GM21528 (cell line): ENCODE data around the gene RPTOR.
"Not testable (repeated sequence)": the region's sequence is repeated elsewhere in the genome, so short reads cannot be mapped to it uniquely, and the experiment has no call there.

Experiments
- ATAC-seq: cut with Tn5 transposase; IDR thresholded peaks from one replicate; pipeline ENCODE4 v1.9.1; 2021; ENCODE audit warnings: mild to moderate bottlenecking, moderate library complexity; ENCODE audit not compliant: unreplicated experiment, low FRiP score

Gene RPTOR

DNA sequence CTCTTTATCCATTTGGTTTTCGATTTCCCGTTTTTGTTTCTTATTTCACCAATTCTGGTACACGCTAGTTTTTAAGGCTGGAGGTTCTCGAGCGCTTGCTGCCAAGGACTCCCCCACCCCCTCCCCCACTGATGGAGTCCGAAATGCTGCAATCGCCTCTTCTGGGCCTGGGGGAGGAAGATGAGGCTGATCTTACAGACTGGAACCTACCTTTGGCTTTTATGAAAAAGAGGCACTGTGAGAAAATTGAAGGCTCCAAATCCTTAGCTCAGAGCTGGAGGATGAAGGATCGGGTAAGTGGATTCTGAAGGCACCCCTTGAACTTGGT, 825 bp downstream of the RPTOR start:
- no peak for ATAC-seq

DNA sequence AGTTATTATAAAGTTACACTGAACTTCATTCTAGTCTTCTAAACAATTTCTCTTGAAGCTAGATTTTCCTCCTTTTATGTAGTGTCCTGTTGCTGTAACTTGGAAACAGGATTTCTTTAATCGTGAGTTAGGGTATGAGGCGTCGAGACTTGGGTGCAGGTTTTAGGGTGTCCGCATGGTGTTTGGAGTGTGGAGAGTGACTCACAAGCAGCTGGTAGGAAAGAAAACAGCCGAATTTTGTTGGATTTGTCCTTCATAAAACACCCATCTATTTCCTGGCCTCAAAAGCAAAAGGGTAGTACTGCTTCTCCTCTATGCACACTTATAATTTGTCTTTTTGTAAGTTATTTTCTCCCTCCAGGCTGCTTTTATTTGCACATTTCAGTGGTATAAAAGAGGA, 1.6 kb downstream of the RPTOR start:
- ATAC-seq: no peak

DNA sequence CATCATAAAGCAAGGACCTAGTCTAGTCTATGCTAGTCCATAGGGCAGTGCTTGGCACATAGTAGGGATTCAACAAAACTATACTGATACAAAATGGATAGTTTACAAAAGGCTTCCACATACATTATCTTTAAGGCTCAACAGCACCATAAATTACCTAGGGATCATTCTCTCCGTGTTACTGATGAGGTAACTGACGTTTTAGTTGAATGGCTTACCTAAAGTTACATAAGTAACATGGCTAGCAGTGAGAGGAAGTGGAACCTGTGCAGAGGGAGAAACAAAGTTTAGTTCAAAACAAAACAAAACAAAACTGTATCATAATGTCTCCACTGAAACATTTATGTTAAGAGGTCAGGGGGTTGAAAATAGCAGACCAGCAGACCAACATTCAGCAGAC, 7.9 kb downstream of the RPTOR start:
- ATAC-seq: no peak

DNA sequence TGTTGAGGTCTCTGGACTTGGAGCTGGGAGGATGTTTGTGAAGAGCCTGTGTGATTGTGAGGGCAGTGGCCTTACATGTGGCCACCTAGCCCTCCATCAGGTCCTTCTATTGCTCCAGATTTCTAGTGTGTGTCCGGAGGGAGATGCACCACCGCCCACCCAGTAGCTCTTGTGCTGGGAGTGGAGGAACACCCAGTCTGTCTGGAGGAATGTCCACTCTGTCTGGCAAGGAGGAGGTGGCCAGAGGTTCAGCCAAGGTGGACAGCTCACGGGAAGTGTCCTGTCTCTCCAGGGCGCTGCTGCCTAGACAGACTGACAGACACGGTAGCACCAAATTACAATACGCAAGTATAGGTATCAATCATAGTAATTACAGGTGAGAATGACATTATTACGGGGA, 10.6 kb downstream of the RPTOR start:
- no peak for ATAC-seq

DNA sequence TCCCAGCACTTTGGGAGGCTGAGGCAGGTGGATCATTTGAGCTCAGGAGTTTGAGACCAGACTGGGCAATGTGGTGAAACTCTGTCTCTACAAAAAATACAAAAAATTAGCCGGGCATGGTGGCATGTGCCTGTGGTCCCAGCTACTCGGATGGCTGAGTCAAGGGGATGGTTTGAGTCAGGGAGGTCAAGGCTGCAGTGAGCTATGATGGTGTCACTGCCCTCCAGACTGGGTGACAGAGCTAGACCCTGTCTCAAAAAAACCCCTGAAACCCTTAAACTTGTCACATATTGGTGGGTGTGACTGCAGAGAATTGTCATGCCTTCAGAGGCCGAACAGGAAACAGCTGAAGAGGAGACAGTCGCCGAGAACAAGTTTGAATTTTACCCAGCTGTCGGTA, 13.4 kb downstream of the RPTOR start:
- no peak for ATAC-seq

DNA sequence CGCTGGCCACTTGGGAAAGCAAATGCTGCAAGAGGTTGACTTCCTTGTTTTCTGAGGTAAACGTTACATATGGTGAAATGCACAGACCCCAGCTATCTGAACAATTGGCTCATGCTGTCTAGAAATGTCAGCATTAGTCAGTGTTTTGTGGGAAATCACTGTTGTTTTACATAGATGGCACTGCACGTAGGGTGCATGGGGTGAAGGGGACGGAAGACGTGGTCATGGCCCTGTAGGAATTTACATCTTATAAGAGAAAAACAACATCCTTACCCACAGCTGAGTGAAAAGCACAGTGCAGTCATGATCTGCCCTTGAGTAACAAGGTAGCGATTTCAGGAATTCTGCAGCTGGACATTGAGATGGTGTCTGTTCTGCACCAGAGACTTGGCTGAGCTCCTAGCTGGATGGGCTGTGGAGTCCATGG, 15.2 kb downstream of the RPTOR start:
- ATAC-seq: no peak

DNA sequence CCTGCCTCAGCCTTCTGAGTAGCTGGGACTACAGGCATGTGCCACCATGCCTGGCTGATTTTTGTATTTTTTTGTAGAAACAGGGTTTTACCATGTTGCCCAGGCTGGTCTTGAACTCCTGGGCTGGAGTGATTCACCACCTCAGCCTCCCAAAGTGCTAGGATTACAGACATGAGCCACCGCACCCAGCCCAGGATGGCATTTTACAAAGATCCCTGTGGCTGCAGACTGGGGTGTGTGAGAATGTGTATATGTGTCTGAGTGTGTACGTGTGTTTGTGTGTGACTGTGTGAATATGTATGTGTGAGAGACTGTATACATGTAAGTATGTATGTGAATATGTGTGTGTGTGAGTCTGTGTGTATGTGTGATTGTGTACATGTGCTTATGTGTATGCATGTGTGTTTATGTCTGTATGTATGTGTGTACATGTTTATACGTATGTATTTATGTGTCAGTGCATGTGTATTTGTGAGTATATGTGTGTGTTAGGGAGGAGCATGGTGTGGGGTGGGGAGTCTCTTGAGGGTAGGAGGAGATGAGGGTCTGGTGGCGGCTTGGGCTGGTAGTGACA, 17.0 kb downstream of the RPTOR start:
- no peak for ATAC-seq

DNA sequence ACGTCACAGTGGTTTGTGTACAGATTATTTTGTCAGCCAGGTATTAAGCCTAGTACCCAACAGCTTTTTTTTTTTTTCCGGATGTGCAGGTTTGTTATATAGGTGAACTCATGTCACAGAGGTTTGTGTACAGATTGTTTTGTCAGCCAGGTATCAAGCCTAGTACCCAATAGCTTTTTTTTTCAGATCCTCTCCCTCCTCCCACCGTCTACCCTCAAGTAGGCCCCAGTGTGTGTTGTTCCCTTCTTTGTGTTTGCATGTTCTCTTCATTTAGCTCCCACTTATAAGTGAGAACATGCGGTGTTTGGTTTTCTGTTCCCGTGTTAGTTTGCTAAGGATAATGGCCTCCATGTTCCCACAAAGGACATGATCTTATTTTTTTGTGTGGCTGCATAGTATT, 19.9 kb downstream of the RPTOR start:
- ATAC-seq: no peak

DNA sequence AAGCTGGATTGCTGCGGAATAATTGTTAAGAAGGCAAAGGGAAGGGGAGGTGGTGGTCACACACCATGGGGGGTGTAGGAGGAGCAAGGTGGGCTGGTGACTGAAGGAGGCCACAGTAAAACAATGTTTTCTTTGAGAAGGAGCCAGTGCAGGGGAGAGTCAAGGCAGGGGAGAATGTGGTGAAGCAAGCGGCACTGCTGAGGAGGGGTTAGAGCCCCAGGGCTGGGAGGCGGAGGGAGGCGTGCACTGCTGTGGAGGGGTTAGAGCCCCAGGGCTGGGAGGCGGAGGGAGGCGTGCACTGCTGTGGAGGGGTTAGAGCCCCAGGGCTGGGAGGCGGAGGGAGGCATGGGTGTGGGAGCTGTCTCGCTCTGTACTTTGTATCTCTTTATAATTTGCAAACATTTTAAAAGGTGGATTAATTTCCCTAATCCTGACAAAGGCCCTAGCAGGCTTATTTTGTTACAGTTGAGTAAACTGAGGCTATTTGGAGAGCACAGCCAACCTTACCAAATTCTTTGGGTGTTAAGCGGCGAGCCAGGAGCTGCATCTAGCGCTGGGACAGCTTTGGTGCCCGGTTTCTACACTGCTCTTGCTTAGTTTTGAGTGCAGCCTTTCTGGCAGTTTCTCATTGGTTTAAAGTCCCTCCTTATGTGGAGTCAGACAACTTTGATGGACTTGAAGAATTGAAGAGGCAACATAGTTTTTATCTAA, 20.9 kb downstream of the RPTOR start:
- ATAC-seq: no peak

DNA sequence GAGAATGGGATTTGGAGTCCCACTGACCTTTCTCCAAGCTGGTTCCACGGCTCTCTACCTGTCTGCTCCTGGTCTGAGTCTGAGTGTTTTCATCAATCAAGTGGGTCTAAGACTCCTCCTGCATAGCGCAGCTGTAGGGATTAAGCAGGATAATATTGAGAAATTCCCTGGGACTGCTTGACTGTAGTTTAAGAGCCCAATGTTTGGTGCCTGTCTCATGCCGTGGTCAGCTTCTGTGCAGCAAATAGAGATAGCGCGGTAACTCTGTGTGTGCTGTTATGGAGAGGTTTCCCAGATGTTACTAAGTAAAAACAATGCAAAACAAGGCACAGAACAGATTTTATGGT, 21.4 kb downstream of the RPTOR start:
- ATAC-seq: no peak

DNA sequence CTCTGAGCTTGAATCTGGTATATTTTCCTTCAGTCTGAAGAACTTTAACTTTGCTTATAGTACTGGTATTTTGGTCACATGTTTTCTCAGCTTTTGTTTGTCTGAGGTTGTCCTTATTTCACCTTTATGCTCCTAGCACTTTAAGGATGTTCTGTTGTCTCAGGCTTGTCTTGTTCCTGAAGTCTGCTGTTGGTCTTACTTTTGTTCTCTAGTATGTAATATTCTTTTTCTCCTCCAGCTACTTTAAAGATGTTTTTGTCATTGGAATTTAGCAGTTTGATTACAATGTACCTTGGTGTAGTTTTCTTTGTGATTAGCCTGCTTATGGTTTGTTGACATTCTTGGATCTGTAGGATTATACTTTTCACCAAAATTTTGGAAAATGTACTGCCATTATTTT, 23.6 kb downstream of the RPTOR start:
- ATAC-seq: no peak

DNA sequence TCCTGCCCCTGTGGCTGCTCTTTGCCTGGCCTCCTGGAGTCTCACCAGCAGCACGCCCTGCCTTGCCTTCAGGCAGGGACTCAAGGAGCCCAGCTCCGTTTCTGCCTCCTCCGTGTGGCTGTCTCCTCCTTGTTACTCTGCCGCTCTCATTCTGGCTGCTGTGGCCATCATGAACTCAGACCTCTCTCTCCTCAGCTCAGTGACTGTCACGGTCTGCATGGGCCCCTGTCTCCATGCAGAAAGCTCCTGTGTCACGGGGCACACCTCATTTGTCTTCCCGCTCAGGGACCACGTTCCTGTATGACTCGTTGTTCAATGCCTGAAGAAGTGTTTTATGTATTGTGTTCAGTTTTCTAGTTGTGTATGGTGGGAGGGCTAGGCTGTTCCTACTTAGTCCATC, 25.3 kb downstream of the RPTOR start:
- no peak for ATAC-seq

DNA sequence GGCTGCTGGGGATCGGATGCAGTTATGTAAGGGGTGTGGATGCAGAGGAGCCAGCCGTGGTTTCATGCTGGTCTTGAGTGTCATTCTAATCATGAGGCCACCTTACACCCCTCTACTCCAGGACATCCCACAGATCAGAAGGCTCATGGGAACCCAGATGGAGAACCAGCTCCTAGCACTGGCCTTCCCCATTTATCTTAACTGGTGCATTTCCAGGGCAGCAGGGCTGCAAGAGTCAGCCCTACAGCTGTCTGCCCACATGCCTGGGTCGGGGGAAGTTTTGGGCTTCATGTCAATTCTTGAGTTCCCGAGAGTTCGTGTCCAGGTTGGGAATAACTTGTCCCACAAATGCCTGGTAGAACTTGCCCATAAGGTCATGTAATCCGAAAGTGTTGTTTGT, 29.1 kb downstream of the RPTOR start:
- no peak for ATAC-seq

DNA sequence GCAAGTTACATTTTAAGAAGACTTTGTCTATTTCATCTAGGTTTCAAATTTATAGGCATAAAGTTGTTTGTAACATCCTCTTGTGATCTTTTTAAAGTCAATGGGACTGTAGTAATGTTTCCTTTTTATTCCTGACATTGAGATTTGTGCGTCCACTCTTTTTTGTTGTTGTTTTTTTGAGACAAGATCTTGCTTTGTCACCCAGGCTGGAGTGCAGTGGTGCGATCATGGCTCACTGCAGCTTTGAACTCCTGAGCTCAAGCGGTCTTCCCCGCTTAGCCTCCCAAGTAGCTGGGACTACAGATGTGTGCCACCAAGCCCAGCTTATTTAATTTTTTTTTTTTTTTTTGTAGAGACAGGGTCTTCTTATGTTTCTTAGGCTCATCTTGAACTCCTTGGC, 29.9 kb downstream of the RPTOR start:
- ATAC-seq: no peak

DNA sequence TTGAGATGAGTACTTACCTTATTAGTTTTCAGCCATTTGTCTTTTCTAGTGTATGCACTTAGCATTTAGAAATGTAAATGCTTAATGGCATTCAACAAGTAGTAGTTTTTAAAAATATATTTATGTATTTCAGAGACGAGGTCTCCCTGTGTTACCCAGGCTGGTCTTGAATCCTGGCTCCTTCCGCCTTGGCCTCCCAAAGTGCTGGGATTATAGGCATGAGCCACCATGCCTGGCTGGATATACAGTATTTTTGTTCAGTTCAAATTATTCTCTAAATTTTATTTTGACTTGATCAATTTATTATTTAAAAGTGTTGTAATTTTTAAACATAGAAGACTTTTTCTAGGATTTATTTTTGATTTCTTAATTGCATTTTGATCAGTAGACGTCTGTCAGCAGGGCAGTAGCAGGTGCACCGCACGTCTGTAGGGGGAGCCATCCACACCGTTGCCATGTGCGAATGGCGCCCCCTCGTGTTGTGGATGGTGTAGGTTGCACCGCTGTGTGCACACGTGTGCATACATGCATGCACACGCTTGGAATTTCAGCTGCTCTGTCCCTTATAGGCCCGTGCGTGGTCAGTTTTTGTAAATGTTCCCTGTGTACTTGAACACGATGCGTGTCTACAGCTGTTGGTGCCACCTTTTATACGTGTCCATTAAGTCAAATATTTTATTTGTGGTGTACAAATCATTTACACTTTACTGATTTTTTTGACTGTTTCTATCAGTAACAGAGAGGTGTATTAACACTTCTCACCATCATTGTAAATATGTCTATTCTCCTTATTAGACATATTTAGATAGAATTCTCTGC, 30.6 kb downstream of the RPTOR start:
- peak; percentile 63 for ATAC-seq

DNA sequence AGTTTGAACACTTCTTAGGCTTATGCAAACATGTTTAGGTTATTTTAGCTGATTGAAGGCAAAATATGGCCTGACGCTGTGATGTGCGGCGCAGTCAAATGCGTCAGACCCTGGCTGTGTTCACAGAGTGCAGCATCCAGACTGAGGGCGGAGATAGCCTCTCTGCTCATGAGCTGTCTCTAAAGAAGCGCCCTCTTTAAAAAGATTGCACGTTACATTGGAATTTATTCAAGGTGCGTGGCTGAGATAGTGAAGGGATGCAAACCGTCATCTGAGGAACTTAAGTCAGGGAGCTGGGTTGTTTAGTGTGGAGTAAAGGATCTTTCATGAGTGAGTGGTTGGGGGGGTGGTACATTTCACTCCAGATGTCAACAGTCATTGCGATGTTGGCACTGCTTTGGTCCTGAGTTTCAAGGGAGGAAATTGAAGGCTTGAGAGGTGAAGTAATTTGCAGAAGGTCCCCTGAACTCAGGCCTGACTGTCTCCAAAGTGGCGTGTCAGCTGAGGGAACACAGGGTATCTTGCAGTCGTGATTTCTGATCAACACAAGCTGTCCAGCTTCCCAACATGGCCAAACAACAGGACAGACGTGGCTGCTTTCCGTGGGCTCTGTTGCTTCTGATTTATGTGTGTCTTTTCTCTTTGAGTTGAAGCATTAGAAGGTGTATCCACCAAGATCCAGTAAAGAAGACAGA, 33.4 kb downstream of the RPTOR start:
- no peak for ATAC-seq

DNA sequence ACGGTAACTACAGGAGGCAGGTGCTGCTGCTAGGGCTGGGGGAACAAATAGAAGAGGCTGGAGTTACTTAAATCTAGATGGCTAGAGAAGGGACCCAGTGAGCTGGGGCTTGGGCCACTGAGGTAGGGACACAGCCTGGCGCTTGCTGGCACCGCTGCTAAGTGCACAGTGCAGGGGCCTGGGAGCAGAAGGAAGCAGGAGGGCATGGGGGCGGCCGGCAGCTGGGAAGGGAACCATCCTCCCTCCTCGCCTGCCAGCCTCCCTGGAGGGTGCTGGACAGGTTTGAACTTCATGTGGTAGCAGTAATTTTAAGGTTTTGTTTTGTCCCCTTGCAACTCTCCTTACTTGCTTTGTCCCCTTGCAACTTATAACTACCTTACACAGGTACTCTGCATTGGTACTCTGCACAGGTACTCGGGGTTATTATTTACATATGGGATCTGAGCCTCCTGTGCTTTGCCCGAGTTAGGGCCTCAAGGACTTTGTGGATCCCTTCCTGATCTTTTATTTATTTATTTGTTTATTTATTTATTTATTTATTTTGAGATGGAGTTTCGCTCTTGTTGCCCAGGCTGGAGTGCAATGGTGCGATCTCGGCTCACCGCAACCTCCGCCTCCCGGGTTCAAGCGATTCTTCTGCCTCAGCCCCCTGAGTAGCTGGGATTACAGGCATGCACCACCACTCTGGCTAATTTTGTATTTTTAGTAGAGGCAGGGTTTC, 34.2 kb downstream of the RPTOR start:
- not testable (repeated sequence) for ATAC-seq

DNA sequence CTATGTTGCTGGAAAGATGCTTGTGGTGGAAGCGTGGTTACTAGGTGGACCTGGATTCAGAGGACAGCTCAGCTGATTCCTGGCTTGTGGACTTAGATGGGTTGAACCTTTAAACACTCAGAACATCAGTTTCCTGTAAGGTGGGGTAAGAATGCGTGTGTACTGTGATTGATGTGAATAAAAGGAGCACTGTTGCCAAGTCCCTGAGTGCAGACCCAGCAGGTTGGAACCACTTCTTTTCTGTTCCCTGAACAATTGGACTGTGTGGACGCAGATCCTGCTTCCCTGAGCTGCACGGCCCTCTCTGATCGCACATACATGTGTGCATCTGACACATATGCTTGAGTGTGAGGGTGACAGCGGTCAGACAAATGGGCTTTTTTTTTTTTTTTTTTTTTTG, 37.5 kb downstream of the RPTOR start:
- ATAC-seq: no peak

DNA sequence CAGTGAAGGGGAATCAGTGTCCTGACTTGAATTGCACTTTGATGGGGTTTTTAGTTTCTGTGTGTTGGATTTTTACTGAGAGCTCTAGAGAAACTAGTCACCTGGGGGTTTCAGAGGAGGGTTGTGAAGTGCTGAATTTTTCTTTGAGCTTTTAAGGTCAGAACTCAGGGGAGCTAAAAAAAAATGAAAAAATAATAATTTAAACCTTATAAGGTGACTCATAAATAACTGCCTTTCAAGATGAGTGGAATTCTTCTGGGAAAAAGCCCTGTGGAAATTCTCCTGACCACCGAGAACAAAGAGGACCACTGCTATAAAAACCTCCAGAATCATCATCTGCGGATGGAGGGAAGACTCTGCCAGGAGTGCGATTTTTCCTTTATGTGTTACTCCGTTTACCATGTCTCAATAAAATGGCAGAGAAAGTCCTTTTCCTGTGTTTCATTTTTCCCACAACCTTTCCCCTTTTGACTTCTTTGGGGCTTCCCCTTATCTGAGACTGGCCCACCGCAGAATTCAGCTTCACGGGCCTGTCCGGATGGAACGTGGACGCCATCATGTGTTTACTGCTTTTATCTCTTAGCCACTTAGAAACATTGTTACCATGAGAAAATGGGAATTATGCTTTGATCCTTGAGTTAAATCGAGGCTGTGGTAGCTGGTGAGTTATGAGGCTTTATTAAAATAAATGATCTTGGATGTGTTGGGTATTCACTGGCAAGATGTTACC, 39.7 kb downstream of the RPTOR start:
- ATAC-seq: no peak
